HL-60 (cell line): ENCODE results near the gene CD48.
"Not testable (repeated sequence)": the region's sequence is repeated elsewhere in the genome, so short reads cannot be mapped to it uniquely, and the experiment has no call there.

Source experiments
- DNase-seq, 2 experiments: peaks; one replicate each; pipeline ENCODE4 v3.0.0-alpha.2; 2010 to 2020; ENCODE audit warnings: low read depth in 1 of 2, low spot score in 1 of 2
- H3K27ac ChIP-seq: fragments of 250-450 bp; sonication (Bioruptor Pico); replicated peaks from 2 replicates; pipeline ENCODE4 v1.5.1; 2020; ENCODE audit warnings: mild to moderate bottlenecking, moderate library complexity
- H3K27me3 ChIP-seq: fragments of 250-450 bp; sonication (Bioruptor Pico); 2 replicates; pipeline ENCODE4 v1.5.1; 2021; ENCODE audit warnings: mild to moderate bottlenecking, moderate library complexity; ENCODE audit not compliant: insufficient read depth, poor library complexity, severe bottlenecking
- H3K4me3 ChIP-seq: replicated peaks from 2 replicates; pipeline ENCODE4 v1.5.1; 2011; ENCODE audit warnings: mild to moderate bottlenecking, control low read depth, low read length; ENCODE audit not compliant: insufficient read depth
- CTCF ChIP-seq: IDR thresholded peaks from one replicate; pipeline ENCODE4 v1.5.1; 2011; ENCODE audit warnings: low read length, control low read depth, inconsistent platforms; ENCODE audit not compliant: insufficient read depth
- GABPA ChIP-seq: IDR thresholded peaks from 2 replicates; pipeline ENCODE4 v1.6.1; 2012; ENCODE audit warnings: low read depth
- POLR2AphosphoS5 ChIP-seq: IDR thresholded peaks from 2 replicates; pipeline ENCODE4 v1.6.1; 2012; ENCODE audit warnings: low read depth
- SPI1 ChIP-seq: IDR thresholded peaks from 2 replicates; pipeline ENCODE4 v1.6.1; 2012; ENCODE audit warnings: low read depth, mild to moderate bottlenecking, borderline replicate concordance
- TF ChIP-seq, protein P1 (sequence below): IDR thresholded peaks from 2 replicates; pipeline ENCODE4 v1.6.1; 2012; ENCODE audit warnings: low read depth; ENCODE audit not compliant: insufficient replicate concordance

CD48 gene

DNA sequence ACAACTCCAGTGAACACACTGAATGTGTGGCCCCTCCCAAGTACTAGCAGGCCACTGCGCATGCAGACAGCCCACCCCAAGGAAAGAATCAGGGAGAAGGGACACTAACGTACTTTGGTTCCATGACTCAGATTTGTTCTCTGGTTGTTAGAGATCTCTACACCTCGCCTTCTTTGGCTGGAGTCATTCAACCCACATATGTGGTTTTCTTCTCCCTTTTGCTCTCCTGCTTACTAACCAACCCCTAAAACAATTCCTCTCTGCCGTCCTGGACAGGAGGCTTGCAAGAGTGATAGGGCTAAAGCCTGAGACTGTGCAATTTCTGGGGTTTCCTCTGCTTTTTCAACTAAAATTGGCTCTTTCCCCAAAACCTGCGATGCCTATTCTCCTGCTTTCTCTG, 5.7 kb upstream of the CD48 start:
- Histone ChIP-seq H3K4me3 (no peak overlapping the region), H3K27ac (no peak overlapping the region), H3K27me3 (no peaks in the 10 kb centered on the region)
- TF ChIP-seq CTCF (no peak), SPI1 (no peak)
- TF ChIP-seq, protein P1, sequence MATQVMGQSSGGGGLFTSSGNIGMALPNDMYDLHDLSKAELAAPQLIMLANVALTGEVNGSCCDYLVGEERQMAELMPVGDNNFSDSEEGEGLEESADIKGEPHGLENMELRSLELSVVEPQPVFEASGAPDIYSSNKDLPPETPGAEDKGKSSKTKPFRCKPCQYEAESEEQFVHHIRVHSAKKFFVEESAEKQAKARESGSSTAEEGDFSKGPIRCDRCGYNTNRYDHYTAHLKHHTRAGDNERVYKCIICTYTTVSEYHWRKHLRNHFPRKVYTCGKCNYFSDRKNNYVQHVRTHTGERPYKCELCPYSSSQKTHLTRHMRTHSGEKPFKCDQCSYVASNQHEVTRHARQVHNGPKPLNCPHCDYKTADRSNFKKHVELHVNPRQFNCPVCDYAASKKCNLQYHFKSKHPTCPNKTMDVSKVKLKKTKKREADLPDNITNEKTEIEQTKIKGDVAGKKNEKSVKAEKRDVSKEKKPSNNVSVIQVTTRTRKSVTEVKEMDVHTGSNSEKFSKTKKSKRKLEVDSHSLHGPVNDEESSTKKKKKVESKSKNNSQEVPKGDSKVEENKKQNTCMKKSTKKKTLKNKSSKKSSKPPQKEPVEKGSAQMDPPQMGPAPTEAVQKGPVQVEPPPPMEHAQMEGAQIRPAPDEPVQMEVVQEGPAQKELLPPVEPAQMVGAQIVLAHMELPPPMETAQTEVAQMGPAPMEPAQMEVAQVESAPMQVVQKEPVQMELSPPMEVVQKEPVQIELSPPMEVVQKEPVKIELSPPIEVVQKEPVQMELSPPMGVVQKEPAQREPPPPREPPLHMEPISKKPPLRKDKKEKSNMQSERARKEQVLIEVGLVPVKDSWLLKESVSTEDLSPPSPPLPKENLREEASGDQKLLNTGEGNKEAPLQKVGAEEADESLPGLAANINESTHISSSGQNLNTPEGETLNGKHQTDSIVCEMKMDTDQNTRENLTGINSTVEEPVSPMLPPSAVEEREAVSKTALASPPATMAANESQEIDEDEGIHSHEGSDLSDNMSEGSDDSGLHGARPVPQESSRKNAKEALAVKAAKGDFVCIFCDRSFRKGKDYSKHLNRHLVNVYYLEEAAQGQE: no peak
- no peak for DNase-seq

DNA sequence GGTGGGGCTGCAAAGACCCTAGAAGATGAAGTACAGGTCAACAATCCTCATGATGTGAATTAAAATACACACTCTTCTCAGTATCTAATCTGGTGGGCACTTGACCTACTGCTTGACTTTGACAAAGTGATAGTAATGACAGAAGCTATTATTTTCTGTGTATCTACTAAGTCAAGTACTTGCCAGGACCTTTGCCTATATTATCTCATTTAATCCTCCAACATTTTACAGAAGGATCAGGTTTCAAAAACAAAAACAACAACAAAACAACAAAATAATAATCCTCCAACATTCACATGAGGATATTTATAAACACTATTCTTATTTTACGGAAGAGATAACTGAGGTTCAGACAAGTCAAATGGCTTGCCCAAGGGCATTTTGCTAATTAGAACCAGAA, 4.4 kb upstream of the CD48 start:
- no peak for DNase-seq
- H3K27ac ChIP-seq: no peak overlapping the region
- no peak for TF ChIP-seq CTCF
- no peak for TF ChIP-seq SPI1
- no peak for TF ChIP-seq GABPA
- TF ChIP-seq POLR2AphosphoS5: no peak
- TF ChIP-seq, protein P1: no peak
- H3K27me3 ChIP-seq: no peaks in the 10 kb centered on the region
- no peak overlapping the region for H3K4me3 ChIP-seq

- H3K4me3 ChIP-seq, DNase-seq, H3K27ac ChIP-seq, H3K27me3 ChIP-seq: not testable (repeated sequence)
These were observed 2.5 kb upstream of the CD48 start for GRCh38 chr1:160714034-160714648.

- H3K27me3 ChIP-seq: no peaks in the 10 kb centered on the region
- DNase-seq: no peak
- H3K4me3 ChIP-seq: no peak overlapping the region
- peak overlapping the region; percentile 50 for H3K27ac ChIP-seq
- no peak for TF ChIP-seq POLR2AphosphoS5
- TF ChIP-seq SPI1: peak; percentile 25; the same call in 1 of the 2 replicates
- no peak for TF ChIP-seq CTCF
These were observed 1.5 kb upstream of the CD48 start for GRCh38 chr1:160713161-160713560.

DNA sequence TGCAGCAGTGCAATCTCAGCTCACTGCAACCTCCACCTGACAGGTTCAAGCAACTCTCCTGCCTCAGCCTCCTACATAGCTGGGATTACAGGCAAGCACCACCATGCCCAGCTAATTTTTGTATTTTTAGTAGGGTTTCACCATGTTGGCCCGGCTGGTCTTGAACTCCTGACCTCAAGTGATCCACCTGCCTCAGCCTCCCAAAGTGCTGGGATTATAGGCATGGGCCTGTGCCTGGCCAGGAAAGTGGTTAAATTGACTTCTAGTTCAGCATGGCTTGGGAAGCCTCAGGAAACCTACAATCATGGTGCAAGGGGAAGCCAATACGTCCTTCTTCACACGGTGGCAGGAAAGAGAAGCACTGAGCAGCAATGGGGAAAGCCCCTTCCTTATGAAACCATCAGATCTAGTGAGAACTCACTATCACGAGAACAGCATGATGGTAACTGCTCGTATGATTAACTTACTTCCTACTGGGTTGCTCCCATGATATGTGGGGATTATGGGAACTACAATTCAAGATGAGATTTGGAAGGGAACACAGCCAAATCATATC, 981 bp upstream of the CD48 start:
- not testable (repeated sequence) for H3K27me3 ChIP-seq, H3K4me3 ChIP-seq
- DNase-seq: peak; percentile 76 to 80
- peak overlapping the region; percentile 50 for H3K27ac ChIP-seq
